ENCODE results near the gene DYNC2LI1.

DYNC2LI1 gene

DNA sequence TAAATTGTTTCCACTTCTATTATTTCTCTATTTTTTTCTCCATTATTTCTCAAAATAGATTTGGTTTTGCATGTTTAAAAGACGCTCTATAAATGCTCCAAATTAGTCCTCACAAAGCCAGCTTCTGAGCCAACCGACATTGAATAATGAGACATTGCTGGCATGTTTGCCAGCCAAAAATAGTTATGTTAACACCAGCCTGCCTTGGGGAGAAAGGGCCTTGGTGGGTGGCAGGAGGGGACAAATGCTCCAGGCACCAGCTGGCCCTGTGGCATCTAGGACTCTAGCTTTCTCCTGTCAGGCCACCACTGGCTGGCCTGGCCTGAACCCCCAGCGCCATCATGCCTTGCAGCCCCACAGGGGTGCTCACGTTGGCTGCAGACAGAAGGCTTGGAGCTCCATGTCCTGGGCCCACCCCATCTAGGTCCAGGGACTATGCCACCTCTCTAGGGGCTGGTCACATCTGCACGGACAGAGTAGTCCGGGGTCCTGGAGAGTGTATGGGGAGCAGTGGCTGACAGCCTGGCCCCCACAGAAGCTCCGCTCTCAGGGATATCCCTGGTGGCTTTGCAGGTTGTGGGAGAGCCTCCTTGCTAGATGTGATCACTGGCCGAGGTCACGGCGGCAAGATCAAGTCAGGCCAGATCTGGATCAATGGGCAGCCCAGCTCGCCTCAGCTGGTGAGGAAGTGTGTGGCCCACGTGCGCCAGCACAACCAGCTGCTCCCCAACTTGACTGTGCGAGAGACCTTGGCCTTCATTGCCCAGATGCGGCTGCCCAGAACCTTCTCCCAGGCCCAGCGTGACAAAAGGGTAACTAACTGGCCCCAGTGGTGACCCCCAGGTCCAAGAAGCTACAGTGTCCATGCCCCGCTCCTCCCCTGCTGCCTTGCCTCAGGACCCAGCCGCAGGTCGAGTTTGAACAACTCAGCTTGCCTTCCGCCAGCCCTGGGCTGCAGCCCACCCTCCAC lies 77.5 kb downstream of the DYNC2LI1 start:
- DNase-seq = no peak

DNA sequence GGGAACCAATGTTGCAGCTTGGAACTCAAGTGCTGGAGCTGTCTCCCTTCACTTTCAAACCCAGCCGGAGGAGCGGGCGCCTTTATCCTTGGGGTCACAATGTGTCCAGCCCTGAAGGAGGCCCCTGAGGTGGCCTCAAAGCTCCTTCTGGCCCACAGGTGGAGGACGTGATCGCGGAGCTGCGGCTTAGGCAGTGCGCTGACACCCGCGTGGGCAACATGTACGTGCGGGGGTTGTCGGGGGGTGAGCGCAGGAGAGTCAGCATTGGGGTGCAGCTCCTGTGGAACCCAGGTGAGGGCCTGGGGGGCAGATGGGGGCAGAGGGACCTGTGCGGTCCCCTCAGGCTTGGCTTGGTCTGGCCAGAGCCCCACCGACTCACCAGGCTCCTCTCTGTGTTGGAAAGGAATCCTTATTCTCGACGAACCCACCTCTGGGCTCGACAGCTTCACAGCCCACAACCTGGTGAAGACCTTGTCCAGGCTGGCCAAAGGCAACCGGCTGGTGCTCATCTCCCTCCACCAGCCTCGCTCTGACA lies 78.4 kb downstream of the DYNC2LI1 start:
- DNase-seq = no peak

DNA sequence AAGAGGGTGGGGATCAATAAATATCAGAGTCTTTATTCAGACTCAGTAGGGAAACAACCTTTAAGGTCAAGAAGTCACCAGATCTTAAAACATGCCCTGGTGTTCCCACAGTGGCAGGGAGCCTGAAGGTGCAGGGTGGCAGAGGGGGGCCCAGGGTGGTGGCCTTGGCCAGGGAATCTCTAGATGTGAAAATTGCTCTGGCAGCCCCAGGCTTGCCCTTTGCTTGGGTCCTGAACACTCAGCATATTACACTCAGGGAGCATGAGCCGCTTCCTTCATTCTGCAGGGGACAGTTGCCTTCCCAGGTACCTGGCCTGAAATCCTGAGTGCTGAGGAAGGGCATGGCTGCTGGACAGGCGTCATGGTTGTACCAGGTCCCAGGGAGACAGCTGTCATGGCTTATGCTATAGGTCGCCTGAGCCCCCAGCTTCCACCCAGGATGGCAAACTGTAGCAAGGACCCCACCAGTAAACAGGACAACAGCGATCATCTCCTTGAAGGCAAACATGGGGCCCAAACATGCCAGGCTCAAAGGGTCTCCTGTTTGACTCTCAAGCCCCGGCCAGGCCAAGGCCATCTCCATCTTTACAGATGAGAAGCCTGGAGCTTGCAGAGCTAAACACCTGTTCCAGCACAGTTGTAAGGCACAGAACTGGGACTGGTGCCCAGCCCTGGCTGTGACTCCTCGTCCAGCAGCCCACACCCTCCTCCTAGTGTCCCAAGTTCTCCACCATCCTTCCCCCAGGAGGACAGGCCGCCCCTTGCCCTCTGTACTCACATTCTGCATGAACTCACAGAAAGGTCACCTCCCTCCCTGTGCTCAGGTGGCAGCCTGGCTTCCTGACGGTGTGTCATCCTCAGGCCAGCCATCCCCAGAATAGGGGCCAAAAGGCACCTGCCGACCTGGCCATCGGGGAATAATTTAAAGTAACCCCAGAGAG lies 79.6 kb downstream of the DYNC2LI1 start:
- no peak for DNase-seq

DNA sequence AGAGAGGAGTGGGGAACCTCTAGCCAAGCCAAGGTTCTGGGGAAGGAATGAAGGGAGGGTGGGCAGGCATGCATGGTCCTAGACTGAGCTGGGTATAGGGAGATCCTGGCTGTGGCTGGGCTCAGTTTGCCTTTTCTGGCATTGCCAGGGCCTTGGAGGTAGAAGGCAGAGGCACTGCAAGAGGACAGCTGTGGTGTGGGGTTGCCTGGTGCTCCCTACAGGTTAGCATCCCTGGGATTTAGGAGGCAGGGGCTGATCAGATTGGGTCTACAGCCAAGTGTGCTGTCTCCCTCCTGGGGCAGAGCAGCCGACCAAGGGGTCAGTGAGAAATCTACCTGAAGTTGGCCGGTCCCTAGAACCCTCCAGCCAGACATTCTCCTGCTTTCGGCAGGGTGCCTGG lies 80.8 kb downstream of the DYNC2LI1 start:
- DNase-seq = no peak

DNA sequence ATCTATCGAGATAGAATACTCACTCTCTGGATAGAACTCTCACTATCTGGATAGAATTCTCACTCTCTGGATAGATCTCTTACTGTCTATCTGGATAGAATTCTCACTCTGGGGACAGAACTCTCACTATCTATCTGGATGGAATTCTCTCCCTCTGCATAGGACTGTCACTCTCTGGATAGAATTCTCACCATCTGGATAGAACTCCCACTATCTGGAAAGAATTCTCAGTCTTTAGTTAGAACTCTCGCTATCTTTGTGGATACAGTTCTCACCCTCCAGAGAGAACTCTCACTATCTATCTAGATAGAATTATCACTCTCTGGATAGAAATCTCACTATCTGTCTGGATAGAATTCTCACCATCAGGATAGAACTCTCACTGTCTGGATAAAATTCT lies 81.5 kb downstream of the DYNC2LI1 start:
- no peak for DNase-seq

Data from activated CD4-positive, alpha-beta T cell treated with anti-CD3 and anti-CD28 coated beads for 4 hours (primary cell).